ENCODE data around the gene MTUS2.

The MTUS2 gene

GRCh38 chr13:29535663-29536655, 715.8 kb downstream of the MTUS2 start:
- DNase-seq = no peak

- no peak for DNase-seq
These were observed 716.7 kb downstream of the MTUS2 start for GRCh38 chr13:29536853-29537252.

GRCh38 chr13:29537736-29538651, 717.9 kb downstream of the MTUS2 start:
- no peak for DNase-seq

DNA sequence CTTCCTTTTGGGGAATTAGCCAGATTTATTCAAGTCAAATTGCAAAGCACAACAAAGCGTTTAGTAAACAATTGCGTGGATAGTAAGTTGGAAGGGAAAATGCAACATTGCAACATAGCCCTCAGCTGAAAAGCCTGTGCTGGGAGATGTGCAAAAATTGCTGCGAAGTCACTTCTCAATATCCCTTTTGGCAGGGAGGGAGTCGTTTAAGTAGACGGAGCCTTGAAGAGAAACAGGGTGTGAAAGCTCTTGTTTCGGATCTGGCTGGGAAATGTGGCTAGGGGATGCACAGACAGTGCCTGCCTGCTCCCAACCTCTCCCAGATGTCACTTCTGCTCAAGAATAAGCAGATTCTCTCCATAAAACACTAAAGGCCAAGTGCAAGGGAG, 718.5 kb downstream of the MTUS2 start:
- DNase-seq = no peak

DNA sequence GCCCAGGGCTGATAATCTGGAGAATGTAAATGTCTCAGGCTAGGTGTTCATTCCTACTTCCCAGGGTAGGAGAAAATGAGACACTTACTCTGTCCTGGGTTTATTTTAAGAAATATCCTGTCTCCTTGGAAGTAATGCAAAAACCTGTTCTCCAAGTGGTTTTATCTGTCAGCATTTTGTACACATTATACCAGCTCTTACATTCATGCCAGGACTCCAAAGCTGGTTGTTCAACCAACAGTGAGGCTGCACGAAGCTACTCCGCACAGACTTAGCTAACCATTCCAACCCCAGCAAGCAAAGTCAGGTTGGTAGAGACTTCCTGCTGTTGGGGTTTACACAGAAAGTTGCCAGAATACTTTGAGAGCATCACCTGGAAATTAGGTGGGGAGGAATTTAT, 719.7 kb downstream of the MTUS2 start:
- no peak for DNase-seq

DNA sequence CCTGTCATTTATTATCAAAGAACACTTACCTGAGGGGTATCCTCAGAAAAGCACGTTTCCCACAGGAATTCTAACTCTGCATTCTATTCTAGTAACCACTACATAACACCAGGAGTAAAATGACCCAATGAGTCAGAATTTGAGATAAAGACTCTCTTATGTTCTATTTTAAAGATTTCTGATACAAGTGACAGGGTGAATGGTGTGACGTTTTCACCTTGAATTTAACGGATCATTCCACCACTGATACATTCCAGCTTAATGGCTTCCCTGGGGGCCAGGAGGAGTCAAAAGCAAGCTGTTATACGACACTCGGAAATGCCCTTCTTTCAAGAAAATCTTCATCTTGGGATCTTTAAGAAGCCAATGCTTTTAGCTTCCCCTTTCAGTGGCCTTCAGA, 720.2 kb downstream of the MTUS2 start:
- no peak for DNase-seq

- no peak for DNase-seq
These were observed 720.7 kb downstream of the MTUS2 start for GRCh38 chr13:29540799-29541198.

DNA sequence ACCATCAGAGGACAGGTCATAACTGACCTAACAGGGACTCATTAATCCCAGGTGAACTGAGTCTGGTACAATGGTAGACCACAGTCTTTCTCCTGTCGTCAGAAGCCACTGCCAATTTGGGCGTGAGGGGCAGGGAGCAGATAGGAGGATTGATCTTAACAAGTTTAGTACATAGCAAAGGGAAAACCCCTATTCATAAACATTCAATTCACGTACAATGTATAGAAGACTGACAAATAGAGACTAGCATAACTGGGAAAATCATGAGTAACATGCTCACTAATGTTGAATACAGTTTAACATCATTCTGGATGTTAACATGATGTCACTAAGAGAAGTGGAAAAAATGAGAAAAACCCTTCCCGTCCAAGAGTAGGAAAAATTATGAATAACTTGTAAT, 721.3 kb downstream of the MTUS2 start:
- no peak for DNase-seq

GRCh38 chr13:29542381-29542780, 722.2 kb downstream of the MTUS2 start:
- DNase-seq = no peak

DNA sequence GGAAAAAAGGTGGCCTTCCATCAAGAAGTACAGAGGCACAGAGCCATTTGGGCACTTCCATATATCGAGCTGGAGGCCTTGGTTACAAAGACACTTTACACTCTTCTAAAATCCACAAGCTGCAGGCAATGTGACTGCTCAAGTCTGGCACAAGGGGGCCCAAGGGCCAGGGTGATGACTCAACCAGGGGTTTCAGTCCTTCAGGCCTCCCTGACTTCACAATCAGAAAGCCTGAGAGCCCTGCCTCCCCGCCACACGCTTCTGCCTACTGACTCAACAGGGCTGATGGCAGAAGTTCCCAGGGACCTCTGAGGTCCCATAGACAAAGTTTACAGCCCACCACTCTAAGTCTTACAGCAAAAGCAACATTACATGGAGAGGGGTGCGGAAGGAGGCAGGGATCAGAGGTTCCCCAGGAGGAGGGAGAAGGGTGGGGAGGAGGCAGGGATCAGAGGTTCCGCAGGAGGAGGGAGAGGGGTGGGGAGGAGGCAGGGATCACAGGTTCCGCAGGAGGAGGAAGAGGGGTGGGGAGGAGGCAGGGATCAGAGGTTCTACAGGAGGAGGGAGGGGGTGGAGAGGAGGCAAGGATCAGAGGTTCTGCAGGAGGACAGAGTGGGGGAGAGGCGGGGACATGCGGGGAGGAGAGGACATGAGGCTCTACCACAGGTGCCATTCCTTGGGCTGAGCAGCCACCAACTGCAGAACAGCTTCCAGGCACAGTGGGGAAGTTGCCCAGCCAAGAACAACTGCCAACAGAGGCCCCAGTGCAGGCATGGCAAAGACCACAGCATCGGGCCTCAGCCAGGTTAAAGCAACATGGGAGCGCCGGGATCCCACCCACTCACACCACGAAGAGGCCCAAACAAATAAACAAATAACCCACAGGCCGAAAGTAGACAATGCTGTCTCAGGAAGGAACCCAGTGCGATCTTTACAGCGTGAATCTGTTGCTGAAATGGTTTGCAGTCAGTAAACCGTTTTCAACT, 723.4 kb downstream of the MTUS2 start:
- DNase-seq = no peak

- DNase-seq = no peak
These were observed 725.8 kb downstream of the MTUS2 start for GRCh38 chr13:29545988-29546387.

- DNase-seq = no peak
These were observed 726.5 kb downstream of the MTUS2 start for GRCh38 chr13:29546662-29547061.

- DNase-seq = no peak
These were observed 727.0 kb downstream of the MTUS2 start for GRCh38 chr13:29547153-29547552.

DNA sequence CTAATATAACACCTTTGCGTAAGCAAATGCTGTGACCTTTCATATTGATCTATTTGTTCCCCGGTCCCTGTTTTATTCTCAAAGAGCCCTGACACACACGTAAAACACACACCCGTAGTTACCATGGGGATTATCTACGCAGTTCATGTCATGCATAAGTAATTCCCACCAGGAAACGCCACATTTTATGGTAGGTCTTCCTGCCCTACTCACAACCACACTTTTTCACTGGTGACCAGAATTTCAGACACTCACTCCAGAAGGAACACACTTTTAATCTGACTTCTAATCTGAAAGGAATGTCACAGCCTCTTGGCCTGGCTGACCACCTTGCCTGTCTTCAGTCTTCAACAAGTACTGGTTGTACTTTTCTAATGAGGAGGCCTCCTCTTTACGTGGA, 728.6 kb downstream of the MTUS2 start:
- DNase-seq = no peak

DNA sequence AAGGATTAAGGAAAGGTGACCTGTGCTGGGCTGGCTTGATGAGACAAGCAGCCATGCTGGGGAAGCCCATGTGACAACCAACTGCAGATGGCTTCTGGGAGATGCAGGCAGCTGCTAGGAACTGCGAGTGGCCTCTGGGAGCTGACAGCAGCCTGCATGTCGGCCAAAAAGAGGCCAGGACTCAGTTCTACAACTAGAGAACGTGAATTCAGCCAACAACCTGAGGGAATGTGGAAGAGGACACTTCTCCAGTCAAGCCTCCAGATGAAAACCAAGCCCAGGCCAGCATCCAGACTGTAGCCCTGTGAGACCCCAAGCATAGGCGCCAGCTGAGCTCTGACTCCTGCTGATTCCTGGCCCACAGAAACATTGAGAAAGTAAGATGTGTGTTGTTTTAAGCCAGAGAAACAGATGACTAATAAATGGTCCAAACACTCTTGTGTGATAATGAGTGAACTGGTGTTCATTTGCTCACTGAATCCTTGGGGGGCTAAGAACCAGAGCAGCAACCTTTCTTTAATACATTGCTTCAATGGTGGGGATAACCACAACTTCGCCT, 730.4 kb downstream of the MTUS2 start:
- no peak for DNase-seq

DNA sequence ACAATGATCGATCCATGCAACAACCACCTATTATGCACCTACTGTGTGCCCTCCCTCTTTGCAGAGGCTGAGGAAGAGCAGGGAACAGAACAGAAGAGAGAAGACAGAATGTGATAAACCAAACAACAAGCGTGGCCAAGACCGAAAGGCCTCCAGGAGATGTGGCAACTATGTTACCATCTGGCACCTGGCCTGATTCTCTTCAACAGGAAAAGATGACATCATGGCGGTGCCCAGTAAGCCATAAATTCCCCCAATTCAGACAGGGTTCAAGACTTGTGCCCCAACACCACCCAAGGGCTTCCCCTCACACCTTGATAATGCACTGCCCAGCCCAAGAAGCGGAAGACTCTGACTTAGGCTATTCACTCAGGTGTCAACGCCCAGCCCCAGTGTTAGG, 731.1 kb downstream of the MTUS2 start:
- no peak for DNase-seq

Measured in DMS 273 treated with DMSO at 0.1 percent for 48 hours (cell line).